H9 (cell line): ENCODE measurements around the gene ADGRA1. TPM values are rescaled to one million over a fixed set of nuclear protein-coding genes. Genes with fewer than 3 reads are reported as not detected.

Experiments
- DNase-seq: peaks from one replicate; pipeline ENCODE4 v3.0.0-alpha.2; 2017
- H2AFZ ChIP-seq: one replicate; pipeline ENCODE4 v1.6.1; 2013; ENCODE audit warnings: mild to moderate bottlenecking, low read length, control low read depth, moderate library complexity
- H2AK5ac ChIP-seq: 2 replicates; pipeline ENCODE4 v1.6.1; 2013; ENCODE audit warnings: low read length, control low read depth, mixed read lengths; ENCODE audit not compliant: insufficient read length
- H2BK120ac ChIP-seq: one replicate; pipeline ENCODE4 v1.6.1; 2013; ENCODE audit warnings: low read depth, mild to moderate bottlenecking, low read length, control low read depth, inconsistent platforms; ENCODE audit not compliant: poor library complexity, severe bottlenecking
- H2BK12ac ChIP-seq: 2 replicates; pipeline ENCODE4 v1.6.1; 2013; ENCODE audit warnings: low read length, control low read depth, mixed read lengths, low read depth; ENCODE audit not compliant: insufficient read length
- H2BK15ac ChIP-seq: 2 replicates; pipeline ENCODE4 v1.6.1; 2013; ENCODE audit warnings: low read depth, low read length, control low read depth
- H2BK20ac ChIP-seq: one replicate; pipeline ENCODE4 v1.6.1; 2013; ENCODE audit warnings: low read depth, mild to moderate bottlenecking, low read length, control low read depth, inconsistent platforms; ENCODE audit not compliant: poor library complexity, severe bottlenecking
- H2BK5ac ChIP-seq: 2 replicates; pipeline ENCODE4 v1.6.1; 2013; ENCODE audit warnings: low read length, control low read depth, mixed read lengths; ENCODE audit not compliant: insufficient read length
- H3K14ac ChIP-seq: 2 replicates; pipeline ENCODE4 v1.6.1; 2013; ENCODE audit warnings: low read length, control low read depth; ENCODE audit not compliant: insufficient read depth
- H3K18ac ChIP-seq: 2 replicates; pipeline ENCODE4 v1.6.1; 2013; ENCODE audit warnings: low read depth, mild to moderate bottlenecking, mixed read lengths, low read length, control low read depth; ENCODE audit not compliant: insufficient read length
- H3K23ac ChIP-seq: 2 replicates; pipeline ENCODE4 v1.6.1; 2013; ENCODE audit warnings: low read length, control low read depth, mixed read lengths, low read depth; ENCODE audit not compliant: insufficient read length
- H3K23me2 ChIP-seq: 2 replicates; pipeline ENCODE4 v1.6.1; 2013; ENCODE audit warnings: low read depth, mild to moderate bottlenecking, mixed read lengths, low read length, control low read depth; ENCODE audit not compliant: insufficient read length, poor library complexity, severe bottlenecking
- H3K27ac ChIP-seq: 2 replicates; pipeline ENCODE4 v1.5.1; 2013; ENCODE audit warnings: low read length, control low read depth, mixed read lengths, low read depth; ENCODE audit not compliant: insufficient read length
- H3K27me3 ChIP-seq: 2 replicates; pipeline ENCODE4 v1.6.1; 2013; ENCODE audit warnings: low read length, control low read depth, inconsistent platforms; ENCODE audit not compliant: insufficient read depth
- H3K4ac ChIP-seq: 2 replicates; pipeline ENCODE4 v1.6.1; 2013; ENCODE audit warnings: low read depth, mild to moderate bottlenecking, control low read depth, inconsistent platforms, low read length, moderate library complexity
- H3K4me1 ChIP-seq: 2 replicates; pipeline ENCODE4 v1.6.1; 2013; ENCODE audit warnings: low read length, control low read depth, inconsistent platforms; ENCODE audit not compliant: insufficient read depth
- H3K4me2 ChIP-seq: 2 replicates; pipeline ENCODE4 v1.6.1; 2013; ENCODE audit warnings: low read length, control low read depth, mixed read lengths; ENCODE audit not compliant: insufficient read length, insufficient read depth
- H3K56ac ChIP-seq: 2 replicates; pipeline ENCODE4 v1.6.1; 2013; ENCODE audit warnings: low read depth, mild to moderate bottlenecking, mixed read lengths, low read length, control low read depth; ENCODE audit not compliant: insufficient read length
- H3K79me1 ChIP-seq: 2 replicates; pipeline ENCODE4 v1.6.1; 2013; ENCODE audit warnings: low read depth, mild to moderate bottlenecking, moderate library complexity, low read length, control low read depth, inconsistent platforms; ENCODE audit not compliant: insufficient read depth, poor library complexity, severe bottlenecking
- H3K79me2 ChIP-seq: 2 replicates; pipeline ENCODE4 v1.6.1; 2013; ENCODE audit warnings: low read length, control low read depth, inconsistent platforms; ENCODE audit not compliant: insufficient read depth
- H3K9ac ChIP-seq: 2 replicates; pipeline ENCODE4 v1.6.1; 2013; ENCODE audit warnings: low read length, control low read depth, mixed read lengths; ENCODE audit not compliant: insufficient read length; ENCODE audit errors: extremely low read depth
- H3K9me3 ChIP-seq: one replicate; pipeline ENCODE4 v1.6.1; 2013; ENCODE audit warnings: low read depth, low read length, inconsistent platforms; ENCODE audit not compliant: control insufficient read depth
- H3T11ph ChIP-seq: one replicate; pipeline ENCODE4 v1.6.1; 2013; ENCODE audit warnings: mild to moderate bottlenecking, low read length, control low read depth, inconsistent platforms
- H4K20me1 ChIP-seq: one replicate; pipeline ENCODE4 v1.6.1; 2013; ENCODE audit not compliant: control insufficient read depth, insufficient read length, insufficient read depth
- H4K5ac ChIP-seq: 2 replicates; pipeline ENCODE4 v1.6.1; 2013; ENCODE audit warnings: low read depth, mild to moderate bottlenecking, mixed read lengths, low read length, control low read depth; ENCODE audit not compliant: insufficient read length
- H4K8ac ChIP-seq: replicated peaks from 2 replicates; pipeline ENCODE4 v1.6.1; 2013; ENCODE audit warnings: low read length, control low read depth, mixed read lengths, low read depth; ENCODE audit not compliant: insufficient read length
- H4K91ac ChIP-seq: 2 replicates; pipeline ENCODE4 v1.6.1; 2013; ENCODE audit warnings: low read depth, mild to moderate bottlenecking, moderate library complexity, mixed read lengths, low read length, control low read depth; ENCODE audit not compliant: insufficient read length
- H3K27ac Mint-ChIP-seq, 3 experiments: 2 replicates in 2 of 3; 3 replicates in 1 of 3; pipeline ENCODE4 v1.8.0; 2020 to 2021; ENCODE audit warnings: mixed read lengths in 3 of 3, mild to moderate bottlenecking in 1 of 3, moderate library complexity in 1 of 3
- H3K27me3 Mint-ChIP-seq: 2 replicates; pipeline ENCODE4 v1.8.0; 2021; ENCODE audit warnings: low read depth, mild to moderate bottlenecking, moderate library complexity, mixed read lengths
- H3K36me3 Mint-ChIP-seq, 3 experiments: 2 replicates in 2 of 3; 3 replicates in 1 of 3; pipeline ENCODE4 v1.8.0; 2020 to 2021; ENCODE audit warnings: low read depth in 3 of 3, mixed read lengths in 3 of 3; ENCODE audit not compliant: insufficient read depth in 1 of 3
- H3K4me1 Mint-ChIP-seq, 2 experiments: 2 replicates each; pipeline ENCODE4 v1.8.0; 2020; ENCODE audit warnings: mixed read lengths in 2 of 2
- H3K4me3 Mint-ChIP-seq, 2 experiments: 2 replicates in 1 of 2; 3 replicates in 1 of 2; pipeline ENCODE4 v1.8.0; 2020 to 2021; ENCODE audit warnings: mild to moderate bottlenecking in 2 of 2, mixed read lengths in 2 of 2, moderate library complexity in 1 of 2
- H3K9me3 Mint-ChIP-seq, 2 experiments: 2 replicates in 1 of 2; 3 replicates in 1 of 2; pipeline ENCODE4 v1.8.0; 2020; ENCODE audit warnings: mild to moderate bottlenecking in 2 of 2, mixed read lengths in 2 of 2, moderate library complexity in 1 of 2
- WGBS: extraction: QIAGEN DNeasy Blood & Tissue Kit; methylation state at CpG from one replicate; pipeline ENCODE4 v1.1.7; 2013; ENCODE audit warnings: missing lambda C conversion rate, low lambda C conversion rate, mixed read lengths; ENCODE audit not compliant: insufficient read length; ENCODE audit errors: extremely low coverage; 5-methylcytosine and 5-hydroxymethylcytosine counted together
- total RNA-seq: library from RNA; stranded (reverse); gene quantifications from 2 replicates; pipeline ENCODE4 v1.2.1, GENCODE V29; 2021
- TF ChIP-seq, protein P1 (sequence below): fragments of 200-600 bp; sonication (generic); conservative IDR thresholded peaks from 3 replicates; pipeline ENCODE4 v1.8.0; 2021; ENCODE audit warnings: antibody characterized with exemption, mild to moderate bottlenecking

Gene ADGRA1
- total RNA-seq, 1 experiment from 2014 or later, result 0.11 TPM

DNA sequence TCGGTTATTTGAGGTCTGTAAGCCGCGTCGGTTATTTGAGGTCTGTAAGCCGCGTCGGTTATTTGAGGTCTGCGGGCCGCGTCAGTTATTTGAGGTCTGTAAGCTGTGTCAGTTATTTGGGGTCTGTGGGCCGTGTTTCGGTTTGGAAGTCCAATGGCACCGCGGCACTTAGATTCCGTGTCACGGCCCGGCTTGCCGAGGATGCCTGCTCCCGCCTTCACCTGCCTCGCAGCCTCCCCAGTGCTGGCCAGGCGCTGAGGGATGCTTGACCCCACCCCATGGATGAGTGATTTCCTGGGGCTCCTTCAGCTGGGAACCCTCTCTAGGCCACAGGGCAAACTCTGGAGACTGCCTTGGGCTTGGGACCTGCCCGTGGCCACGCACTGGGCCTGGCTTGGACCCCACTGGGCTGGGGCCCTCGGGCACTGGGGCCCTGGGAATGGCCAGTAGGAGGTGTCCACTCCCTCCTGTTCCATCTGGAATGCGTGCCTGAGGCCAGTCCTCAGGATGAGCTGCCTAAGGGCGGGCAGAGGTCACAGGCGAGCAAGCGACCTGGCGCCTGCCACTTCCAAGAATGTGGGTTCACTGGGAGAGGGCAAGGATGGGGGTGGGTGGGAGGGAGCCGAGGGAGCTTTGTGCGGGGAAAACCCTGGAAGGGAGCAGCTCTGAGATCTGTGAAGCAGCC lies 25.6 kb downstream of the ADGRA1 start:
- Histone ChIP-seq H3K27me3 (no peaks in the 10 kb centered on the region), H3K9ac (no peak overlapping the region), H3K23ac (no peak overlapping the region), H3K79me2 (no peaks in the 10 kb centered on the region), H3T11ph (no peak overlapping the region), H4K8ac (no peak overlapping the region), H3K56ac (no peak overlapping the region), H3K27ac (no peak overlapping the region), H2BK5ac (no peak overlapping the region), H2BK12ac (no peak overlapping the region), H3K23me2 (peaks cover 2% of the 10 kb centered on the region), H4K20me1 (no peaks in the 10 kb centered on the region), H3K4me1 (no peaks in the 10 kb centered on the region), H3K9me3 (peaks cover under 1% of the 10 kb centered on the region), H2BK15ac (no peak overlapping the region), H3K4me2 (no peak overlapping the region), H3K4ac (no peak overlapping the region), H4K5ac (no peak overlapping the region), H4K91ac (no peak overlapping the region), H2AK5ac (no peak overlapping the region), H3K79me1 (no peaks in the 10 kb centered on the region), H2BK20ac (no peak overlapping the region), H3K18ac (no peak overlapping the region), H2AFZ (no peak overlapping the region), H2BK120ac (no peak overlapping the region), H3K14ac (no peak overlapping the region; the same call in 1 of the 2 replicates)
- H3K4me3 Mint-ChIP-seq, result no peak overlapping the region
- no peaks in the 10 kb centered on the region for H3K4me1 Mint-ChIP-seq
- H3K9me3 Mint-ChIP-seq, result peaks cover 16 to 29% of the 10 kb centered on the region in 2 experiments
- H3K27ac Mint-ChIP-seq, result no peak overlapping the region
- peaks cover 6% of the 10 kb centered on the region; the same call in 1 of the 2 replicates for H3K27me3 Mint-ChIP-seq
- DNase-seq, result no peak
- no CpG with 5 or more reads among the region's 31 CpGs for WGBS
- TF ChIP-seq, protein P1, sequence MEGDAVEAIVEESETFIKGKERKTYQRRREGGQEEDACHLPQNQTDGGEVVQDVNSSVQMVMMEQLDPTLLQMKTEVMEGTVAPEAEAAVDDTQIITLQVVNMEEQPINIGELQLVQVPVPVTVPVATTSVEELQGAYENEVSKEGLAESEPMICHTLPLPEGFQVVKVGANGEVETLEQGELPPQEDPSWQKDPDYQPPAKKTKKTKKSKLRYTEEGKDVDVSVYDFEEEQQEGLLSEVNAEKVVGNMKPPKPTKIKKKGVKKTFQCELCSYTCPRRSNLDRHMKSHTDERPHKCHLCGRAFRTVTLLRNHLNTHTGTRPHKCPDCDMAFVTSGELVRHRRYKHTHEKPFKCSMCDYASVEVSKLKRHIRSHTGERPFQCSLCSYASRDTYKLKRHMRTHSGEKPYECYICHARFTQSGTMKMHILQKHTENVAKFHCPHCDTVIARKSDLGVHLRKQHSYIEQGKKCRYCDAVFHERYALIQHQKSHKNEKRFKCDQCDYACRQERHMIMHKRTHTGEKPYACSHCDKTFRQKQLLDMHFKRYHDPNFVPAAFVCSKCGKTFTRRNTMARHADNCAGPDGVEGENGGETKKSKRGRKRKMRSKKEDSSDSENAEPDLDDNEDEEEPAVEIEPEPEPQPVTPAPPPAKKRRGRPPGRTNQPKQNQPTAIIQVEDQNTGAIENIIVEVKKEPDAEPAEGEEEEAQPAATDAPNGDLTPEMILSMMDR, result no peak
- H3K36me3 Mint-ChIP-seq, result peaks cover 0 to 15% (median 2%) of the 10 kb centered on the region in 3 experiments; a peak in 3 of 7 replicates
